Measurements from ENCODE around the gene LY6G6F.

The LY6G6F gene

GRCh38 chr6:31737315-31737990 is 30.8 kb downstream of the LY6G6F start:
- no peak for DNase-seq (ENCODE audit: low read depth in 1 of 2, low spot score in 1 of 2)

GRCh38 chr6:31737991-31738979 is 31.6 kb downstream of the LY6G6F start:
- peak; percentile 24 to 35 for DNase-seq (ENCODE audit: low read depth in 1 of 2, low spot score in 1 of 2)

- peak; percentile 88 to 90 for DNase-seq (ENCODE audit: low read depth in 1 of 2, low spot score in 1 of 2)
Measured at GRCh38 chr6:31739639-31740396, 33.2 kb downstream of the LY6G6F start, which contains the start of gene MSH5. MSH5 (plus strand) TSS chr6:31740005; CDS start chr6:31740467, 462 bp downstream.

- DNase-seq (ENCODE audit: low read depth in 1 of 2, low spot score in 1 of 2), result no peak
Measured at GRCh38 chr6:31740397-31741223, 33.9 kb downstream of the LY6G6F start.

GRCh38 chr6:31741815-31742214 is 35.1 kb downstream of the LY6G6F start:
- no peak for DNase-seq (ENCODE audit: low read depth in 1 of 2, low spot score in 1 of 2)

GRCh38 chr6:31742894-31743293 is 36.2 kb downstream of the LY6G6F start:
- no peak for DNase-seq (ENCODE audit: low read depth in 1 of 2, low spot score in 1 of 2)

- DNase-seq (ENCODE audit: low read depth in 1 of 2, low spot score in 1 of 2), result no peak
Measured at GRCh38 chr6:31744422-31744821, 37.8 kb downstream of the LY6G6F start.

- DNase-seq (ENCODE audit: low read depth in 1 of 2, low spot score in 1 of 2), result no peak
Measured at GRCh38 chr6:31749301-31750036, 42.8 kb downstream of the LY6G6F start.

GRCh38 chr6:31750411-31751022 is 43.9 kb downstream of the LY6G6F start:
- DNase-seq (ENCODE audit: low read depth in 1 of 2, low spot score in 1 of 2), result no peak

- DNase-seq (ENCODE audit: low read depth in 1 of 2, low spot score in 1 of 2), result no peak
Measured at GRCh38 chr6:31752739-31753319, 46.2 kb downstream of the LY6G6F start.

GRCh38 chr6:31758281-31758680 is 51.6 kb downstream of the LY6G6F start:
- no peak for DNase-seq (ENCODE audit: low read depth in 1 of 2, low spot score in 1 of 2)

All from stimulated activated CD4-positive, alpha-beta T cell treated with anti-CD3 and anti-CD28 coated beads, Interleukin-15, amount 100 ng/mL, for 1 hour (primary cell).